GM12865 (cell line): ENCODE results near the gene CNN1.
A peak's percentile ranks its signal among the peaks of the same experiment; 100 is the strongest.

Experiments used
- DNase-seq: peaks from one replicate; pipeline ENCODE4 v3.0.0; 2010; ENCODE audit warnings: low read depth
- H3K4me3 ChIP-seq: 2 replicates; pipeline ENCODE4 v1.5.1; 2011; ENCODE audit warnings: mild to moderate bottlenecking, low read depth, low read length, control low read depth
- CTCF ChIP-seq: IDR thresholded peaks from 2 replicates; pipeline ENCODE4 v1.5.1; 2011; ENCODE audit warnings: low read length, control low read depth, low read depth, inconsistent platforms; ENCODE audit not compliant: insufficient read depth; ENCODE audit errors: missing control alignments

CNN1 gene

GRCh38 chr19:11538232-11539036 is at the start of gene CNN1:
CNN1 (plus strand) TSS chr19:11538851; CDS start chr19:11538928, 77 bp downstream.
- no peak within 1 kb of the TSS for H3K4me3 ChIP-seq
- no peak for TF ChIP-seq CTCF
- no peak for DNase-seq

GRCh38 chr19:11489378-11489777 is 49.3 kb upstream of the CNN1 start:
- no peak for TF ChIP-seq CTCF
- no peak for DNase-seq
- H3K4me3 ChIP-seq = no peak overlapping the region

DNA sequence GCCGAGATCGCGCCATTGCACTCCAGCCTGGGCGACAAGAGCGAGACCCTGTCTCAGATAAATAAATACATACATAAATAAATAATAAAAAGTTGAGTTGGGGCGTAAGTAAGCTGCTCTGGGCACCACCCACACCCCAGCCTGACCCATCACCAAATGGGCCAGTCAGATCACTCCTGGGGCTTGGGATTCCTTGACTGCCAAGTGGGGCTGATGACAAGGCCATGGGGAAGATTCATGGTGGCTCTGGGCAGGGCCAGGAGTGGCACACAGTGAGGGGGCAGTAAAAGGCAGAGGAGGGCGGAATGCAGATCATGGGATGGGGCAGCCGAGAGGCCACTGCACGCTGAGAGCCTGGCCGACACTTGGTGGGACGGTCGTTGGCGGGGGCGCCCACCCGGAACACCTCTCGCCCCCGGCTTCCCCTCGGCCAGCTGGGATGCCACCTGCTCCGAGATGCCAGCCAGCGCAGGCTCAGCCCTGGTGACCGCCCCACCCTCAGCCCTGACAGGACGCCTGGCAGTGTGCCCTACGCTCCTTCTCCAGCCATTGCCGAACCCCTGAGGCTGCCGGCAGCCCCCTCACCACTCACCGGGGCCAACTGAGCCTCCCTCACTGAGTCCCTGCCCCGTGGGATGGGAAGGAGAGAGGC is 43.9 kb upstream of the CNN1 start:
- no peak for DNase-seq
- TF ChIP-seq CTCF = no peak
- no peak overlapping the region for H3K4me3 ChIP-seq

DNA sequence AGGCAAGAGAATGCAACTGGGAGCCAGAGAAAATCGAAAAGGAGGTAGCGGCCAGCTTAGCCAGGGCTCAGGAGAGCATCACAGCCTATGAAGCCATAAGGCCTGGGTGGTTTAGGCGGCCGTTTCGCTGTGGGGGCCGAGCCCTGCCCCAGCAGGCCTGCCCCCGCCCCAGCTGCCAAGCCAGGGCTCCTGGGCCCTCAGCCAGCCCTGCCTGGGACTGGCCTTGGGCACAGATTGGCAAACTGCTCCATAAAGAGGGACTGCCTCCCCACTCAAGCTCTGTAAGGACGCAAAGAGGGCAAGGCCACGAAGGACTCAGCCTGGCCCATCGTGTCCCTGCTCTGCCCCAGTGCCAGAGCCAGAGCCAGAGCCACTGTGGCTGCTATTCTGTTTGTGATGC is 43.2 kb upstream of the CNN1 start:
- H3K4me3 ChIP-seq = no peak overlapping the region
- TF ChIP-seq CTCF = no peak
- DNase-seq = no peak

GRCh38 chr19:11495885-11496284 is 42.8 kb upstream of the CNN1 start:
- H3K4me3 ChIP-seq = no peak overlapping the region
- no peak for TF ChIP-seq CTCF
- DNase-seq = no peak

DNA sequence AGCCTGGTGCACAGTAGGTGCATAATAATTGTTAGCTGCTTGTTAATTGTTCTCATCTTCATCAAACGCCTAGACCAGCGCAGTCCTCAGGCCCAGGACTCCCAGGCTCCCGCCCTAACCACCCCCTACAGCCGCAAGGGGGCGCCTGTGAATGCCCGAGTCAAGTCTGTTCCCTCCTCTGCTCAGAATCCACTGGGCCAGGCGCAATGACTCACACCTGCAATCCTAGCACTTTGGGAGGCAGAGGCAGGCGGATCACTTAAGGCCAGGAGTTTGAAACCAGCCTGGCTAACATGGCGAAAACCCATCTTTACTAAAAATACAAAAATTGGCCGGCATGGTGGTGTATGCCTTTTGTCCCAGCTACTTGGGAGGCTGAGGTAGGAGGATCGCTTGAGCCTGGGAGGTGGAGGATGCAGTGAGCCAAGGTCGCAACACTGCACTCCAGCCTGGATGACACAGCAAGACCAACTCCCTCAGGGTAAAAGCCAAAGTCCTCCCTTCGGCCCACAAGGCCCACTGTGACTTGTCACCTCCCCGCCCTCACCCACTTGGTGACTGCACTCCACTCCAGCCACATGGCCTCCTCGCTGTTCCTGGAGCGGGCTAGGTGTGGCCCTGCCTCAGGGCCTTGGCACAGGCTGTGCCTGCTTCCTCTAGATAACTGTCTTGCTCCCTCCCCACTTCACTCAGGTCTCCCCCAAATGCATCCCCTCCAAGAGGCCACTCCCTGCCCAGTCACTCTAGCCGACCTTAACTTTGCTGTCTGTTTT is 42.1 kb upstream of the CNN1 start:
- TF ChIP-seq CTCF = peak; percentile 72
- peak; percentile 71 for DNase-seq
- no peak overlapping the region for H3K4me3 ChIP-seq
